ENCODE results near the gene NDUFB8. TPM values are rescaled to one million over a fixed set of nuclear protein-coding genes. Genes with fewer than 3 reads are reported as not detected.
"Not testable (repeated sequence)": the region's sequence is repeated elsewhere in the genome, so short reads cannot be mapped to it uniquely, and the experiment has no call there.

NDUFB8 gene
- total RNA-seq, result 10 to 100 TPM; 35.5 to 60.6 (median 48.5) TPM
- 100 to 1,000 TPM; 121 to 156 TPM for polyA plus RNA-seq

DNA sequence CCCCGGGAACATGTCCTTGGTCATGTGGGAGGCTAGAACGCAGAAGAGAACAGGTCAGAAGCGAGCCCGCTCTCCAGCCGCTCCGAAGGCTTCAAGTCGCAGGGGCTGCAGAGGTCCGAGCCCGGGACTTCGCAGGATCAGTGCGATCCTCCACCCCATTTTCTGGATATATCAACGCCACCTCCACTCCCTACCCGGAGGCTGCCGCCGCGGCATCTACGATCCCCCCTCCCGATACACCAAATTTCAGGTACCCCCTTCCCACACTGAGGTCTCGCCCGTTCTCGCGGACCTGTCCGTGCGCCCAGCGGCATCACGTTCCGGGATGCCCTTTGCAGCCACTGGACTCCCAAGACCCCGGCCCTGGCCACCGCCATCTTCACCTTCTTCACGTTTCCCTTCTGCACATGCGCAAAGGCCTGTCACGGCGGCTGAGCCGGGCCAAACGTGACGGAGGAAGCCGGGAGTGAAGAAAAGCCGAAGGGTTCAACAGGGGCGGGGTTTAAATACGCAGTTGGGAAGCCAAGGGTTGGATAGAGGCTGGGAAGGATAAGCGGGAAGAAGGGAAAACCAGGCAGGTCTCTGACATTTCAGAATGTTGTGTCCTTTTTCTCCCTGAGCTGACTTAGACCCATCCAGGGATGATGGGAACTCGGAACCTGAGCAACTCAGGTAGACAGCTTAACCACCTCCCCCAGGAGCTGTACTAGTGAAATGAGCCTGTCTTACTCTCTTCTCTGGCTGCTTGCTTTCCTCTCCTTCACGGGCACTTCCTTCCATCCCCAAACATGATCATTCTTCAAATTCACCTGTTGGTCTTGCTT lies at the start of gene NDUFB8:
Gene NDUFB8, minus strand, starts transcription at position 397 of the 824 bp plus-strand sequence. Its CDS starts 20 bp downstream, at position 377.
- DNase-seq, result peak; percentile 83 to 95 (median 88)
- Histone ChIP-seq H3K27me3 (no peaks in the 10 kb centered on the region), H3K4me3 (peak within 1 kb of the TSS; percentile 60 to 82 (median 81)), H3K36me3 (peaks cover 0 to 13% (median 5%) of the 10 kb centered on the region in 3 donors), H3K9me3 (no peaks in the 10 kb centered on the region), H3K27ac (peak within 1 kb of the TSS in 2 of 4 donors; percentile 20 to 30), H3K4me1 (peaks cover 0 to 12% (median 9%) of the 10 kb centered on the region in 3 donors)
- WGBS, 2 donors, result 0% methylated on average over 43 of the region's 43 CpGs
- peak; percentile 95 to 98 (median 96) for ATAC-seq
- no peak for FAIRE-seq
- TF ChIP-seq, protein P1, sequence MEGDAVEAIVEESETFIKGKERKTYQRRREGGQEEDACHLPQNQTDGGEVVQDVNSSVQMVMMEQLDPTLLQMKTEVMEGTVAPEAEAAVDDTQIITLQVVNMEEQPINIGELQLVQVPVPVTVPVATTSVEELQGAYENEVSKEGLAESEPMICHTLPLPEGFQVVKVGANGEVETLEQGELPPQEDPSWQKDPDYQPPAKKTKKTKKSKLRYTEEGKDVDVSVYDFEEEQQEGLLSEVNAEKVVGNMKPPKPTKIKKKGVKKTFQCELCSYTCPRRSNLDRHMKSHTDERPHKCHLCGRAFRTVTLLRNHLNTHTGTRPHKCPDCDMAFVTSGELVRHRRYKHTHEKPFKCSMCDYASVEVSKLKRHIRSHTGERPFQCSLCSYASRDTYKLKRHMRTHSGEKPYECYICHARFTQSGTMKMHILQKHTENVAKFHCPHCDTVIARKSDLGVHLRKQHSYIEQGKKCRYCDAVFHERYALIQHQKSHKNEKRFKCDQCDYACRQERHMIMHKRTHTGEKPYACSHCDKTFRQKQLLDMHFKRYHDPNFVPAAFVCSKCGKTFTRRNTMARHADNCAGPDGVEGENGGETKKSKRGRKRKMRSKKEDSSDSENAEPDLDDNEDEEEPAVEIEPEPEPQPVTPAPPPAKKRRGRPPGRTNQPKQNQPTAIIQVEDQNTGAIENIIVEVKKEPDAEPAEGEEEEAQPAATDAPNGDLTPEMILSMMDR (IDR thresholded peaks at IDR 0.05), result no peak
- intact Hi-C loops (cut with DNase I), result loop anchor here in 1 of 3 donors (10.0 kb wide), 1 partner anchor 185 kb away; the partner anchor contains the start of gene SCD

DNA sequence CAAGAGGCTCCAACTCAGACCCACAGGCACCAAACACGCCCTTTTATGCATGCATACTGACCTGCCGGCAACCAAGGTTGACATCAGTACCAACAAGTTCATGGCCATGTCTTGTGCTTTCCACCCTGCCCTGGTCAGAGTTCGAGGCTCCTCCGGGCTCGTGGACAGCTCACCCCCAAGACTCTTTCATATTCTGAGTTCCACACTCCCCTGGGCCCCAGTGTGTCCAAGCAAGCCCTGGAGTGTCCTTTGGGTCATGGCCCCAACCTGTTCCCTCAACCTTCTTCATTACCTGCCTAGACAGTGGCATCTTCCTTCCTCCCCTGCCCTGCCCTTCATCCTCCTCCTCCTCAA lies 46.6 kb upstream of the NDUFB8 start:
- FAIRE-seq (no peak), DNase-seq (no peak), ATAC-seq (no peak)
- H3K36me3 ChIP-seq, result no peaks in the 10 kb centered on the region
- no peaks in the 10 kb centered on the region for H3K4me1 ChIP-seq
- no peaks in the 10 kb centered on the region for H3K9me3 ChIP-seq
- no peak overlapping the region for H3K4me3 ChIP-seq
- H3K27me3 ChIP-seq, result no peaks in the 10 kb centered on the region
- intact Hi-C loops (cut with DNase I), result no loop called here
- WGBS, 2 donors, result 55 to 60% methylated on average over 5 of the region's 5 CpGs
- TF ChIP-seq, protein P1 (IDR thresholded peaks at IDR 0.05), result no peak
- no peak overlapping the region for H3K27ac ChIP-seq

- Histone ChIP-seq H3K27ac (no peak overlapping the region), H3K4me1 (no peaks in the 10 kb centered on the region), H3K9me3 (no peaks in the 10 kb centered on the region), H3K36me3 (no peaks in the 10 kb centered on the region), H3K4me3 (no peak overlapping the region), H3K27me3 (no peaks in the 10 kb centered on the region)
- no peak for ATAC-seq
- DNase-seq, result no peak
- FAIRE-seq, result no peak
- TF ChIP-seq, protein P1 (IDR thresholded peaks at IDR 0.05), result no peak
- 61 to 68% methylated on average over 8 of the region's 8 CpGs for WGBS, 2 donors
- intact Hi-C loops (cut with DNase I), result no loop called here
Observed at GRCh38 chr10:100575585-100576281, 46.1 kb upstream of the NDUFB8 start.

DNA sequence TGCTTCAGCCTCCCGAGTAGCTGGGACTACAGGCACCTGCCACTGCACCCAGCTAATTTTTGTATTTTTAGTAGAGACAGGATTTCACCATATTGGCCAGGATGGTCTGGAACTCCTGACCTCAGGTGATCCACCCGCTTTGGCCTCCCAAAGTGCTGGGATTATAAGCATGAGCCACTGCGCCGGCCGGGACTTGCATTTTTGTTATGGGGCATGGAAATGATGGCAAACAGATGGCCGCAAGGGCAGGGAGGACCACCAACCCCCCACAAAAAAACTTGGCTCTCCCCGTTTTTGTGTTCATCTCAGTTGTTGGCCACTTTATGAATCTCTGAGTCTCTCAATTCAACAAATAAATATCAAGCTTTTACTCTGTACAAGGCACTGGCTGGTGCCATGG lies 45.5 kb upstream of the NDUFB8 start:
- H3K9me3 ChIP-seq; H3K36me3 ChIP-seq; intact Hi-C loops (cut with DNase I); H3K4me3 ChIP-seq; H3K27ac ChIP-seq; H3K27me3 ChIP-seq; FAIRE-seq; H3K4me1 ChIP-seq; DNase-seq; ATAC-seq: not testable (repeated sequence)
- 59 to 63% methylated on average over 7 of the region's 7 CpGs for WGBS, 2 donors

- FAIRE-seq (no peak), DNase-seq (no peak), ATAC-seq (no peak)
- TF ChIP-seq, protein P1 (IDR thresholded peaks at IDR 0.05), result no peak
- Histone ChIP-seq H3K4me3 (no peak overlapping the region), H3K9me3 (no peaks in the 10 kb centered on the region), H3K4me1 (no peaks in the 10 kb centered on the region), H3K27ac (no peak overlapping the region), H3K36me3 (no peaks in the 10 kb centered on the region), H3K27me3 (no peaks in the 10 kb centered on the region)
- WGBS, 2 donors, result 87 to 91% methylated on average over 24 of the region's 24 CpGs
- intact Hi-C loops (cut with DNase I), result no loop called here
Observed at GRCh38 chr10:100571084-100571856, 41.6 kb upstream of the NDUFB8 start.
